EH (cell line): ENCODE data around the gene NFKB1.

ENCODE experiments used
- DNase-seq: peaks from one replicate; pipeline ENCODE4 v3.0.0-alpha.2; 2015; ENCODE audit warnings: low read depth

NFKB1 gene

DNA sequence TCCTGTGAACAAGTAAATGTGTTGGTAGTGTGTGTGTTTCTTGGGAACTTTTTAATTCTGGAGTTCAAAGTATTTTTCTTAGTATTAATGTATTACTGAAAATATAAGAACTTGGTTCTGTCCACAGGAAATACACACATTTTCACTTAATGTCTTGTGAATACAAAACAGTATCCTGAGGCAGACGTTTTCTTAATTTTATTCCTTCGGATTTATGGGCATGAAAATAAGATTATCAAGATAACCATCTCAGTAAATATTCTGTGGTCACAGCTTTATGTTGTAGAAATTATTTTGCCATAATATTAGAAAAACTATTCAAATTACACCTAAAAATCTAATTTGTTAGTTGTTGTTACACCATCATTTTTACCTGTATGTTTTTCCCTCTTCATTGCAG, 29.8 kb downstream of the NFKB1 start:
- DNase-seq: no peak

DNA sequence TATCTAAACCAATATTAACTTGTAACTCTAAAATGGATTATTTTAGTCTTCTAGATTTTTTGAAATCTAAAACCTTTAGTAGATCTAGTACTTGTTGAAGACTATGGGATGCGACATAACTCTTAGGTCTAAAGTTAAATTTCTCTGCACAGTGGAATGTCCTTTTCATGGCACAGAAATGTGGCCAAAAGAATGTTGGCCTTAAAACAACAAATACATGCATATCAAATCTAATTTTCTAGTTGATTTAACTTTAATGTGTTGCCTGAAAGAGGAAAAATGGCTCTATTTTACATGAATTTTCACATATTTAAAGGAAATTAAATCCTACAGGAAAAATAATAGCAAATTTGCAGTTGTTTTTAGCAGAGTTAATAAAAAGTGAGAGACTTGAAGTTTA, 30.3 kb downstream of the NFKB1 start:
- DNase-seq: peak; percentile 69

DNA sequence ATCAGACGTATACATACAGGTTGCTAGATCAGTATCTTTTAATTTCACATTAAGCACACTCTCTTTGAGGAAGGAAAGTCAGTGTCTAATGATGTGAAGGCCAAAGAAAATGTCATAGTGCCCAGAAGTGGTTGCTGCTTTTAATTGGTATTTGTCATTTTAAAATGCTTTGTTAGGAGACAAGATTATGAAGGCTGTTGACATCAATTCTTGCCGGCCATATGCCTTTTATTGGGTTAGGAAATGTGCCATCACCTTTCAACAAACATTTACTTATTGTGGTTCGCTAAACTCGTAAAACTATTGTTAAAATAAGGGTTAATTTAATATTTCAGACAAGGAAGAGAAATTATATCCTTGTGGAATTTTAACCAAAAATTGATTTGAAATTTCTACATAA, 32.2 kb downstream of the NFKB1 start:
- no peak for DNase-seq

DNA sequence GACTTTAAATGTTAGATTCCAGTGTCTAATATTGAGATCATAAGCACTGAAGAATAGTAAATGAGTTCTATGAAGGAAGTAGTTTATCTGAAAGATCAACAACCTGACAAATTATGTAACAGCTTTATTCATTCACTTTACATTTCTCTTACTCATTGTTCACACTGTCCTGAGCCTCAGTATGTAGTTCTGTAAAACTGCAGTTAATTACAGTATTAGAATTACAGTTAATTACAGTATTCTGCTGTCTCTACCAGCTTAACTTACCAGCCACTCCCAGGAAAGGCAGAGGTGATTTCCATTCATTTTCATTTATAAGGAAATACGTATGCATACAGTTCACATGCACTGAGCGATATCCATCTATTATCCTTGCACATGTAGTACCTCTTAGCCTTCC, 32.7 kb downstream of the NFKB1 start:
- DNase-seq: no peak

DNA sequence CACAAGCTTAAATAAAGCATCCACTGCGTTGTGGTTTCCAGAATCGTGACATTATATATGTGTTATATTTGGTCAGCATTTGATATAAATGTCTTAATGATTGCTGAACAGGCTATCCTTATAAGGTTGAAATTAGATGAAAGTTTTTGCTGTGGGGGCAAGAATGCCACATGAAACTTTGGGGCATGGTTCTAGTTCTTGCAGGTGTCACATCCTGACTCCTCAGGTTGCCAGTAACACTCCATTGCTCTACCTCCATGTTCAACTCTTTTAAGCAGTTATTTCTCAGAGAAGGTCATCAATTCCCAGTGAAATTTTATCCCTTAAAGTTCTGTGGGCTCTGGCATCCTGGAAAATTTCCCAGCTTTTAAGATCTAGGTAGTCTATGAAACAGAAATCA, 33.7 kb downstream of the NFKB1 start:
- no peak for DNase-seq

DNA sequence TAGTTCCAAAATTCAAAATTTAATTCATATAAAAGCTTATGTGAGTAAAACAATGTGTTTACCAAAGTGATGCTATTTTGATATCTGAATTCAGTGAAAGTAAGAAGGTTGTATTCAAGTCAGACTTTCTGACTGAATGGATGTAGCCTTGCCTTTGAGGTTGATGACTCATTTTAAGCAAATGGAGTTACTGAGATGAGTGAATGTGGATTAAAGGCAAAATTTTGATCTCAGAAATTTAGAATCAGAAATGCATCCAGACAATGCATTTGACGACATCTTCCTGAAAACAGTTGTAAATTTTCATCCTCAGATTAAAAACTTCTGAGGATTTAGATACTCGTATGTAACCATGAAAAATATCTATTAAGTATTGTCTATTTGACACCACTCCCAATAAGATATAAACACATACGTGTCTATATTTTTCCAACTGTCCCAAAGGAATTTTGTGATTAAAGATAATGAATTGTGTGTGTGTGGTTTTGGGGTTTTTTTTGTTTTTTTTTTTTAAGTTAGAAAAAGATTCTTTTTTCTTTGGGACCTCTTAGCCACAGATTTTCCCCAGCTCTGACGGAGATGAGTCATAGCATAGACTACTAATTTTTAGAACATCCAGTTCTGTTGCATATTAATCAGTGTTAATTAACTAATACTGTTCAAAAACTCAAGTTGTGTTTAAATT, 34.4 kb downstream of the NFKB1 start:
- peak; percentile 67 for DNase-seq

DNA sequence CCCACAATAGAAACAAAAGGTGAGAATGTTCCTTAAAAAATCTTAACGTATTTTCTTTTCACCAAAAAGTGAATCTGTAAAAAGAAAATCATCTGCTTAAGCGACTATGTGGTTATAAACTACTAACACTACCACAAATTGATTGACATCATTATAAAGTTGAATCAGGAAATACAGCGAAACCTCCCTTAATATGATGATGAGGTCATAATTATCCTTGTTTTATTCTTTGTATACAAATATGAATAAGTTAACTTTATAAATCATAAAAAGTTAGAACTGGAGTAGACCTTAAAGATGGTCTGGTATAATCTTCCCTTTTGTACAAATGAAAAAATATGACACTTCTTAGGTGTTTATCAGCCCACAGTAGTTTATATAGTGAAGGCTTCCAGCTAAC, 35.6 kb downstream of the NFKB1 start:
- DNase-seq: no peak

DNA sequence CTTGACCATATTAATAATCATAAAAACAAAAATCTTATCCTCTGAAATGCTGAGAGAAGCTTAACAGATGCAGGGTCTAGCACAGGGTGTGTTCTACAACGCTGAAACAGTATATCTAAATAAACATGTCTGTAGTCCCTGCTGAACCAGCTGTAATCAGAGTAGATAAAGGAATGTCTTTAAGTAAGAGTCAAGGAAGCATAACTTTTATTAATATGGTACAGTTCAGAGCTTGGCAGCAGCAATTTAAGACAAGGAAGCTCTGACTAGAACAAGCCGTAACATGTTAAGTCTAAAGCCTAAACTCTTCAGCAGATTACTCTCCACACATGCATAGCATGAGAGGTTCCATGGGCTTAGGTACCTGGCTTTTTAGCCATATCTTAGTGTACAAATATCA, 36.1 kb downstream of the NFKB1 start:
- DNase-seq: no peak

DNA sequence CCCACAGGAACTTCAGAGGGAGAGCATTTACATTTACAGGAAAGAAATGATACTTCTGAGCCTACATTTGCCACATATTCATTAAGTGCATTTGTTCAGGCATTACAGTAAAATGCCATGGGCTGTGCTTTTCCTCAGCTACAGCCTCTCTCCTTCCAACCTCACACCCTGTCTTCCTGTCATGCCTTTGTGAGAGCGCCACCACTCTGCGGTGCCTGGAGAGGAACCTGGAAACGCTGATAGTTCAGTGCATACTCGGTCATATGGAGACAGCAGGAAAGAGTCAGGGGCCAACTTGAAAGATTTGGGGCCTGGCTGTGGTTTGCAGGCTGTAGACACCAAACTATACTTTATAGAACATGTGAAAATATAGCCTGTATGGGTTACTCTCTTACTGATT, 40.5 kb downstream of the NFKB1 start:
- DNase-seq: no peak

DNA sequence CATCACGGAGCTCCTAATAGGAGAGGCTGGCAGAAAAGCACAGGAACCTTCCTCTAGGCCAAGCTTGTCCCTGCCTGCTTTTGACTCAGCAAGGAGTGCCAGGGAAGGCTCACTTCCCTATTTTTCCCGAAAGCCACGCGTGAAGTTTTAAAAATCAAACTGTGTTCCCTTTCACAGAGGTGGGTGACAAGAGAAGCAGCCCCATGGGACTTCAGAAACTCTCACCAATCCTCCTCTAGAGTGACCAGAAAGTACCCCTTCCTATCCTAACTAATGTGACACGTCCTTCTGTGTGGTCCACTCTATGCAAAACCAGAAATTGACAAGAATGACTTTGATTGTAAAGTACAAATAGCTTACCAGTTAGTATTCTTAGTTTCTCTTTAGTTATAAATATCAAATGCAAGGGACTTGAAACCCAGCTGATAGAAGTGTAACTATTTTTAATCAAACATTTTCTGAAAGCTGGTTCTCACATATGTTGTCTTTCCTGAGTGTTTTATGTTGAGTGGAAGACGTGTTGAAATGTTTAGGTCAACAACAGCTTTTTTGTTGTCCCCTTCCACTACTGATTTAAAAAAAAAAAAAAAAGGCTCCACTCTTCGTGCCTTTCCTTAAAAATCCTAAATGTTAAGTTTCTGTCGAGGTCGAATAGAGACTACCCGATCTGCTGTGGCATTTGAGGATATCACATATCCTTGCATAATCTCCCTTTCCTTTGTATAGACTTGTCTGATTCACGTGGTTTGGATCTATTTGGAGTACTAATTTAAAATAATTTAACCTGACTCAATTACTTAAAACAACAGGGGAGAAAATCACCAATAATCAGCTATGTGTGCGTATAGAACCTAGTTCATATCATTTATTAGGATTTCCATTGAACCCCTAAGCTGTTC, 42.1 kb downstream of the NFKB1 start:
- DNase-seq: no peak

DNA sequence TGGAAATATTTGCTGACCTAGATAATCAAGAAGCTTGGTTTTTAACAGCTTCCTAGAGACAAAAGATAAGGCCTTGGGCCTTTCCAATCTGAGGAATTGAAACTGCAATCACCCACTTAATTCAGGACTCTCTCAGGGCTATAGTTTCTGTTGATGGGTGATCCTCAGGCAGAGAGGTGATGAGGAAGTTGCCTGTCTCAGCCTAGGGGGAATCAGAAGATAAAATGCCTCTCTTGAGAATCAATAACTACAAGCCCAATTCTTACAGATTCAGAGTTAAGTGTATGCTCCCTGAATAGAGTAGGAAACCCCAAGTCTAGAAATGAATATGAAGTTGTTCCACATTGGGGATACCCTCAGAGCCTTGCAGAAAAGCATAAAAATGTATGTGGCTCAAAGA, 45.5 kb downstream of the NFKB1 start:
- no peak for DNase-seq

DNA sequence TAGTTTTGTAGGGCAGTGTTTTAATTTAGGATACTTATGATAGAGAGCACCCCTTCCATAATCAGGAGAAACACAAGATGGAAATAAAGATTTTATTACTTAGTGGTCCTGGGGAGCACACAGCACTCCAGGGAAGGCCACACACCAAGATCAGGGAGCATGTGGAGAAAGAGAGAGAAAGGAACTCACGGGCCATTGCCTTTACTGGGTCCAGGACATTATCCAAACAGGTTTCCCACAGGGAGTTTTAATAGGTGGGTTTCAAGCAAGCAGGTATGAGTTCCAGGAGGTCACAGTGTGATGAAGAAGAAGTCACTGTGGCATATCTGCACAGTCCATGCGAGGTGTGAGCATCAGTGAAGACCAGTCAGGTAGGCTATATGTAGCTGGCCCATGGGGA, 46.8 kb downstream of the NFKB1 start:
- no peak for DNase-seq

DNA sequence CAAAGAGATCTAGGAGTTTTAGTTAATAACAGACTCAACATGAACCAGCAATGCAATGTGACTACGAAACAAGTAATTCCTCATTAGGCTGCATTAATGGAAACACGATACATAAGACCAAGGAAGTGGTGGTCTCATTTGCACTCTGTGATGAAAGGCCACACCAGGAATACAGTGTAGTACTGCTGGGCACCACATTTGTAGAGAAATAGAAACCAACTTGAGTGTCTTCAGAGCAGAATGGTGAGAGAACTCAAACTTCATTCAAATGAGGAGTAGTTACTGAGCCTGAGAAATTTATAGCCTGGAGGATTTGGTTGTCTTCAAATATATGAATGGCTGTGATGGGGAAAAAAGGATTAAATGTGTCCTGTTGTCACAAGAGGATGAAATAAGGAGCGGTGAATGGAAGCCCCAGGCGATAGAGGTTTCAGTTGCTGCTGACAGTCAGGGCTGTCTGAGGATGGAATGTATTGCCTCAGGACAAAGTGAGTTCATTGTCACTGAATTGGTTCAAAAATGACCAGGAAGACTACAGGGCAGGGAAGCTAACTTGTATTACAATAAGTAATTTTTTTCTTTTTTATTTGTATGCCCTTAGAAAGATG, 50.9 kb downstream of the NFKB1 start:
- peak; percentile 49 for DNase-seq

DNA sequence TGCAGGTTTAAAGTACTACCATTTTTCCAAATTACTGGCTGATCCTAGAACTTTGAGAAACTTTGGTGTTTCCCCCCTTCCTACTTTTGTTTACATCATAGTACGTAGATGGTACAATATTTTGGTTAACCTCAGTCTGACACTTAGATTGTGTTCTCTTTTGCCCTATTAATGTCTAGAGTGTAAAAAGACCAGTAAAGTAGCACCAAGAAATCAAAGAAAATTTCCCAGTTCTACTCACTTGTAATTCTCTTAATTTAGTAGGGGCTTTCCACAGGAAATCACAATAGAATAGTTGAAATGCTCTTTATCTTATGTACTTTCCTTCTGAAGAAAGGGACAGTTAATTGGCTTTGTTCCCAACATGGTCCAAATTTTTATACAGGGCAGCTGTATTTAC, 51.6 kb downstream of the NFKB1 start:
- no peak for DNase-seq

DNA sequence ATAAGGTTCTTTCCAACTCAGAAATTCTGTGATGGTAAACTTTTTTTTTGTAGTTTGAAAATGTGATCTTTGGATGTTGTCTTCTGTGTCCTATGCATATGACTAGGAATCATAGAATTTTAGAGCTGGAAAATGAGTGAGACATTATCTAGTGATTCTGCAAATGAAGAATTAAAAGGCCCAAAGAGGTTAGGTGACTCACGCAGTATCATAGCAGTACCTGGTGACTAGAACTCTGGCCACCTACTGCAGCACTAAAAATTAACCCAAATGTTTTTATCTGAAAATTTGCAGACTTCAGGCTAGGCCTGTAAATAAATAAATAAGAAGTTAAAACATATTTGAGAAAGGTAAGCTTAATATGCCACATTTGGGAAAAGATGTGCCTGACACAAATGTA, 52.8 kb downstream of the NFKB1 start:
- no peak for DNase-seq

DNA sequence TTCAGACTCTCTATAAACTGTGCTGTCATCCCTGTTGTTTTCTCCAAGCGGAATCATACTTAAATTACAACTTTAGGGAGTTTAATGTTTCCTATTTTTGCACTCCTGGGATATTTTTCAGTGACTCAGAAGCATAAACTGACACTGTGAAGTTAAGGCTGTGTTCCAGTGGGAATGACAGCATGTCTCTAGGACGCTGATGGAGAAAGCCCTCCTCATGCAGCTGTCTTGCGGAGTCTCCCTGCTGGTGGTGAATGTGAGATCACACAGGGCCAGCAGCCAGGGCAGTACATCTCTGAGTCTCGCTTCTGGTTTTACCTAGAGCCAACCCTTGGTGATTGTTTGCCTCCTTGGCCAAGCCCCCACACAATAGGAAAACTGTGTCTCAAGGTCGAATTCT, 53.3 kb downstream of the NFKB1 start:
- DNase-seq: peak; percentile 56

DNA sequence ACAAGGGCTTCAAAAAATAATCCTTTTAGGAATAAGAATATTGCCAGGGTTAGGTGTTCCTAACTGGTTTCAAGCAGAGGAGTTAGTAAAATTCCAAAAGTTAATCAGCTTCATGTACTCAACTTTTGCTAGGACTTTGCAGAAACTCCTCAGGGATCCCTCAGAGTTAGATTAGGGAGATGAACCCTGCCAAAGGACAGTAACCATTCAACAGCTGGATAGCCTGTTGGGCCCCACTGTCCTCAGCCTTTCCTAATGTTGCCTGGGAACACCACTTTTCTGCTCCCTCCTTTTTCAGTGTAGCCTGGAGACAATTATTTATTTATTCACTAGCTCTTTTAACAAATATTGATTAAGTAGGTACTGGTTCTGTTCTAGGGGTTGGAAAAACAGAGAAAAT, 53.8 kb downstream of the NFKB1 start:
- no peak for DNase-seq

DNA sequence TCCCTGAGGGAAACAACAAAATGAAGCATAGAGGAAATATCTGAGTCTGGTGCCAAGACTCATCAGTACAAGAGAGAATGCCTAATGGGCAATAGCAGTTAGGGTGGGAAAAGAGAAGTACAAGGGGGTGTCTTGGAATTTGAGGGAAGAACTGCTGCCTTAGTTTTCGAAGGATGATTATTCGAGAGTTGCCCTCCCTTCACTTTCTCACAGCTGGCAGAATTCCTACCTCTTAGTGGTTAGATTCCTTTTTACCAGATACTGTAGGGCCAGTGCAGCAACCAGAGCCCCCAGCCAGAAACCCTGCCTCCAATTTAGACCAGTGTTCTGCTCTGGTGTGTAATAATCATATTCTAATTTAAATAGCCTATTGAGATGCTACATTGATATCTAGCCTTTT, 56.5 kb downstream of the NFKB1 start:
- DNase-seq: no peak

DNA sequence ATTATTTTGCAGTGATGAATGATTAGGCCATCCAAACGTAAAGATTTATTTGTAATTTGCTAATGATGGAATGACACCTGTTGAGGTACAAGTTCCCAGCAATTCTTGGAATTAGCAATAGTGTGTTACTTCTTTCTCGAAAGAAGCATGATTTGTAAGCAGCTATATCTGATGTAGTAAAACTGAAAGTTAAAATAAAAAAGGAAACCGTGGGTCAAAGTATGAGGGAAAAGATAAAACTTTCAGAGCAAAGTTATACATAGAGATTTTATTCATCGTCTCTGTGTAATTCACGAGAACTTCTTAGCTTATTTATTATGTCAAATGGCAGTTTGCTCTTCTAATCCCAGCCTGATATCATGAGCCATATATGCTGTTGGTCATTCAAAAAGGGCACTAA, 59.0 kb downstream of the NFKB1 start:
- no peak for DNase-seq

DNA sequence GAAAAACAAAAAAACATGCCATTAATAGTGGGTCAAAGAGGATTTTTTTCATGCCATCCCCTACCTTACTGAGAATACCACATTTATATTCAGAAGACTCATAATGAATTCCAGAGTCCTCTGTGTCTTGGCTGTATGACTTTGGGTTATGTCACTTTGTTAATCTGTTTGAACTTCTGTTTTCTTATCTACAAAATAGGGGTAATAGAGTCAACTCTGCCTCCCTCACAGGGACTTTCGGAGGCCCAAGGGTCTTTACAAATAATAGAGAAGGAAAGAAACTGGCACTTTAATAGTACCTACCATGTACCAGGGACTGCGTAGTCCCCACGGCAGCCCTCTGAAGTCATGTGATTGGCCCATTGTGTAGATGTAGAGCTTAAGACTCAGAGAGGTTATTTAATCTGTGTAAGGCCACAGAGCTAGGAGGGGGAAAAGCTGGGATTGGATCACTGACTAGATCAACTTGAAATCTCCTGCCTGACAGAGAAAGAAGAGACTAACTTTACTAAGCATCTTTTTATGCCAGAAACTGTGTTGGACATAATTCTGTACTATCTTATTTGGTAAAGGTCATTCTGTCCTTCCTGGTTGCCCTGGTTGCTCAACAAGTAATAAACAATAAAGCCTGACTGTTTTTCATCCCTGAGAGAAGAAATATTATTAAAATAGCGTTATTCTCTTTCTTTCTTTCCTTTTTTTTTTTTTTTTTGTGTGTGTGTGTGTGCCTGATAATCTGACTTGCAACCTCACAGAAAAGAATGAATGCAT, 59.6 kb downstream of the NFKB1 start:
- no peak for DNase-seq

DNA sequence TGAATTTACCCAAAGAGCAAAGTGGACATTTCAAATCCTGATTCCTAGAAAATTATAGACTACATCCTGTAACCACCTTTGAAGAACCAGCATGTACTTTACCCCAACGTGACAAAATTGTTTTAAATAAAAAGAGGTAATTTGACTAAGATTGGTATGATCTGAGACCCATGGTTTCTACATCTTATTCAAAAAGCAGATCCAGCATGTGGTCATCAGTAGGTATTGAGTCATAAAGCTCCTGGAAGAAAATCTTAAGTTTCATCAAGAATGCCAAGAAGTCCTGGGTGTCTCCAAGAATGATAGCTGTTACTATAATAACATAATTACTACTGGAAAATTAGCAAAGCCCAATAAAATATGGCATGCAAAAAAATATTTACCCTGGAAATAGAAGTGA, 61.8 kb downstream of the NFKB1 start:
- peak; percentile 32 for DNase-seq

DNA sequence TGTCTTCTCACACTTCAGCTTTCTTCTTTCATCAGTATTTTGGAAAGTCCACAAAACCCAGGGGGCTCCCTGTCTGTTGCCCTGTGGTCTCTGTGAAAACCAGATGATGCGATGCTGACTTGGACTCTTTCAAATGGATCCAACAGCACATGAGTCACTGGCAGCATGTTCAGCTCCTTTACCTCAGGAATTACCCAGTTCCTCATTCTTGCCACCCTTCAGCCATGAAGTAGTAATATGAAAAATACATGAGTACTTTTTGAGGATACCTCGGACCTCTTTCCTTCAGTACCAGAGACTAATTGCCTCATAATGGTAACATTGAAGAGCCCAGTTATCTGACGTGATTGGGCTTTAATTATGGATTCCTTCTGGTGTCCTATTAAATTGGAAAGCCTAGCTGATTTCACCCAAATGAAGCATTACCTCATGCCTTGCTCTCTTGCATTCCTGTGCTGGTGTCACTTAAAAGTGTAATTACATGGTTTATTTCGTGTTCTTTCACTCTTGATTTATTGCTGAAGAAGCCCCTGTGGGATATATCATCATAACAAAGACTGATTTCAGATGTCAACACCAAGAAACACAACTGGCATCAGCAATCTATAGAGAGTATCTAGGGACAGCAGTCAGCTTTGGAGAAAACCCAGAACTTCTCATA, 63.4 kb downstream of the NFKB1 start:
- peak; percentile 54 for DNase-seq
